NCI-H69 (cell line): ENCODE results near the gene OR2A12.
"Not testable (repeated sequence)": the region's sequence is repeated elsewhere in the genome, so short reads cannot be mapped to it uniquely, and the experiment has no call there.

ENCODE experiments used
- DNase-seq: peaks from one replicate; lab custom pipeline; 2025; lab: John Stamatoyannopoulos, UW

The OR2A12 gene, protein sequence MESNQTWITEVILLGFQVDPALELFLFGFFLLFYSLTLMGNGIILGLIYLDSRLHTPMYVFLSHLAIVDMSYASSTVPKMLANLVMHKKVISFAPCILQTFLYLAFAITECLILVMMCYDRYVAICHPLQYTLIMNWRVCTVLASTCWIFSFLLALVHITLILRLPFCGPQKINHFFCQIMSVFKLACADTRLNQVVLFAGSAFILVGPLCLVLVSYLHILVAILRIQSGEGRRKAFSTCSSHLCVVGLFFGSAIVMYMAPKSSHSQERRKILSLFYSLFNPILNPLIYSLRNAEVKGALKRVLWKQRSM

DNA sequence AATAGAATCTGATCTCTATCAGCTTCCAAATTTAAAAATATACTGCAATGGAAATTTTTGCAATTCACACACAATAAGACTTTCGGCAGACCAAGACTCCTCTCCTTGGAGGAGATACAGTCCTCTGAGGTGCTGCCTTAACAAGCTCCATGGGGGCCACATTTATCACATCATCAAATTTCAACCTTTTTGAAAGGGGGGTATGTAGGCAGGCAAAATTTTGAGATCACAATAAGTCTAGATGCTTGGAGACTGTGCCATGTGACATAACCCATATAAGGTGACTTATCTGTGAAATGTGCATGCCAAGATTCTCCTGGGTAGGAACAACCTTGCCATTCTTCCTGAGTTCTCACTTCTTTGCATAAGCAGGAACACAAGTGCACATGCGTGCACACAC is at the start of gene OR2A12:
OR2A12 (plus strand) TSS at position 301 of the 400 bp plus-strand sequence. CDS start 8,830 bp downstream, outside the sequence.
- no peak for DNase-seq

DNA sequence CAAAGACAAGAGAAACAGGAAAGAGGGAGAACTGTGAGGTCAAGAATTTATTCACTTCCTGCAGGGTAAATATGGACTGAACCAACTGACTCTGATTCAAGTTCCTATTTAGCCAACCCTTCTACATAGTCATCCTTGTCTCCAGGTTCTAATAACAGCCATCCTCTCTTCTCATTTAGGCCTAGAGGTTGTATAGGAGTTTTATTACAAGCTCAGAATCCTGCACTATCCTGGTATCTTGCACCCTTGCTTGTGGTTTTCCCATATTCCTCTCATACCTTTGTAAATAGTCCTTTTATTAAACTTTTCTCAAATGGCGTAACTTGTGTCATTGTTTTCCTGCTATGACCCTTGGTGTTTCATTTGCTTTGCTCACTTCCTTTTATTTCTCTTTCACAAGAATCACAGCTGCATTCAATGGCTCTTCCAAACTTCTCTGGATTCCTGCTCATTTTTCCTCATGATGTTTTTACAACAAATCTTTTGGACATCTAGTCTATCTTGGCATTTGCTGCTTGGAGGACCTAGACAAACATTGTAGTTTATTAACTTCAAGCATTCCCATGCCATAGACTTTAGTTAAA is 49.7 kb upstream of the OR2A12 start:
- DNase-seq: no peak

- no peak for DNase-seq
These were observed 48.6 kb upstream of the OR2A12 start for GRCh38 chr7:144037414-144038035.

DNA sequence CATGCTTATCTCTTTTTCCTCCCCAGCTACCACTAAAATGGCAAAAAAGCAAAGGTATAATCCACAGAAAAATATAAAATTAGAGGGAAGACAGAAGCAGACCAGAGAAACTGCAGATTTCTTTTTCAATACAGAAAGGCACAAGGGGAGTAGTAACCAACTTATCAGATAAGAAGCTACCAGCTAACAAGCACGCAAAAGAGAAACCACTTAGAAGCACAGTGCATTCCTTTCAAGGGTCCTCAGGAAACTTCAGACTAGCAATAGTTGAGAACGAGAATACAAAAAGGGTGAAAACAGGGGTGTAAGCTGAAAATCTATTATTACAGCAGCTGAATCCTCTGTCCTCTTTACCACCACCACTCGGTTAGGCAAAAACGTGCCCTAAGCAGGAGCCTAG is 47.2 kb upstream of the OR2A12 start:
- no peak for DNase-seq

- peak; percentile 34 for DNase-seq
These were observed 37.4 kb upstream of the OR2A12 start, which contains the start of gene OR2A5 for GRCh38 chr7:144048648-144049047. Gene OR2A5, plus strand, starts transcription at chr7:144048948. Its CDS starts 1,454 bp downstream, at chr7:144050402.

DNA sequence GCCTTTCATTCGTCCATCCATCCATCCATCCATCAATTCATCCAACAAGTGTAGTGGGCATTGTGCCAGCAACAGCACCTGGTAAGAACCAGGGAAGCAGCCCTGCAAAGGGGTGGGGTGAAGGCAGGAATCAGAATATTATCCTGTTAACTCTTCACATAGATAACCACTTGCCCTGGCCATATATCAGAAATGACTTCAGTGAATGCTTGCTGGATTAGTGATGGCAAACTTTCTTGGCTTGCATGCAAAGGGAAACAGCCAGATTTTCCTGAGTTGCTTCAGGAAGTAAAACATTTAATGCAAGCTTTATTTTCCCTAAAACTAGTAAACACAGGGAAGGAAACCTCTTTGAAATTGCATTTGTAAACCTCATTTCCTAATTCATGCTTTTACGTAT is 36.6 kb upstream of the OR2A12 start:
- no peak for DNase-seq

DNA sequence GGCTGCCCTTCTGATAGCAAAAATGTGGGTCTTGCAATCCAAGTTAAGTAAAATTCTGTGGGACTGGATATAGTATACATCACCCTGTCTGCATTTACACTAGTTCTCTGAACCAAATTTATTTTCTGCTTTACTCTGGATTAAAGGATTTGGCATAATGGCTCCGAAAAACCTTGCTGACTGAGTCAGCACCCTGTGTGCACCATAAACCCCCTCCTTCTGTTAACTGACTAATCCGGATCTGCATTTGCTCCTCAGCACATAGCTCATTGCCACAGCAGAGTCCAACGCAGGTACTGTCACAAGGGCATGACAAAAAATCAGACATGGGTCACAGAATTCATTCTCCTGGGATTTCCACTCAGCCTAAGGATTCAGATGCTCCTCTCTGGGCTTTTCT is 36.0 kb upstream of the OR2A12 start:
- DNase-seq: no peak

GRCh38 chr7:144050884-144051283 is 35.2 kb upstream of the OR2A12 start:
- DNase-seq: not testable (repeated sequence)

GRCh38 chr7:144057954-144058353 is 28.1 kb upstream of the OR2A12 start:
- DNase-seq: no peak

- peak; percentile 39 for DNase-seq
These were observed 22.4 kb upstream of the OR2A12 start for GRCh38 chr7:144063710-144064109.

- no peak for DNase-seq
These were observed 16.6 kb upstream of the OR2A12 start, which contains the start of gene OR2A25 for GRCh38 chr7:144069511-144069910. Gene OR2A25, plus strand, starts transcription at chr7:144069811. Its CDS starts 4,409 bp downstream, at chr7:144074220.

GRCh38 chr7:144069953-144070352 is 16.1 kb upstream of the OR2A12 start:
- no peak for DNase-seq

- no peak for DNase-seq
These were observed 11.7 kb upstream of the OR2A12 start for GRCh38 chr7:144074374-144074773.

DNA sequence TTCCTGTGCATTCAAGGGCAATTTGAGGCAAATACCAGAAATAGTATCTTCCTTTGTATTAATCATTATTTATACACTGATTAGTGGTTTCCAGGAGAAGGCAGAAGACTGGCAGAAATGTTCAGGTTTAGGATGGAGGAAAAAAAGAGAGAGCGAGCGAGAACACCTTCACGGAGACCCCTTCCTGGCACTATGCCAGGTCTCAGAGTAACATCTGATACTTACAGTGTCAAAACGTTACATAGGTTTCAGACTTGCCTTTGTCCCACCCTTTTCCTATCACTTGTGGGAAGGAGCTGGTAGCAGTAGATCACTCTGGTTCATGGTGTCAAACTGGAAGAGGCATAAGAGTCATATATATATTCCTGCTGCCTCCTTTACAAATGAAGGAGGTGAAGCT is 652 bp downstream of the OR2A12 start:
- peak; percentile 5 for DNase-seq

DNA sequence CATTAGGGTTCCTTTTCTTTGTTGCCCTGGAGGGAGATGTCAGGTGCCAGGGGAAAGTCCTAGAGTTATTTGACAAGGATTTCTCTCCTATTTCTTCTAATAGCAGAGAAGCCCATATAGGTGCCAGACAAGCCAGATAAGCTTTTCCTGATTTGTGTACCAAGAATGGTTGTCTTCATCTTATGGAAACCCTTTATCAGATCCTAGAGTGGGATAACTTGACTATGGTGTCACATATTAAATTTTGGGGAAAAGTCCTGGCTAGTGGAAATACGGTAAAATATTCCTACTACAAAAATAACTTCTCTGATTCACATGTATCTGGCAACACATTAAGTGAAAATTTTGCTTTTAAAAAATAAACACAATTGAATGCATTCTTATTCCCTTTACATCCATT is 1.2 kb downstream of the OR2A12 start:
- no peak for DNase-seq

DNA sequence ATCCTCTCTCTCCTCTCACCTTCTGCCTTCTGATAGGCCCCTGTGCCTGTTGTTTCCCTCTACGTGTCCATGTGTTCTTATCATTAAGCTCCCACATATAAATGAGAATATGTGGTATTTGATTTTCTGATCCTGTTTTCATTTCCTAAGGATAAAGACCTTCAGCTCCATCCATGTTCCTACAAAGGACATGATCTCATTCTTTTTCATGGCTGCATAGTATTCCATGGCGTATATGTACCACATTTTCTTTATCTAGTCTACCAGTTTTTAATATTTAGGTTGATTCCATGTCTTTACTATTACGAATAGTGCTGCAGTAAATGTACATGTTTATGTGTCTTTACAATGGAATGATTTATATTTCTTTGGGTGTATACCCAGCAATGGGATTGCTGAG is 4.6 kb downstream of the OR2A12 start:
- no peak for DNase-seq

- DNase-seq: no peak
These were observed 12.7 kb downstream of the OR2A12 start for GRCh38 chr7:144098776-144099175.

DNA sequence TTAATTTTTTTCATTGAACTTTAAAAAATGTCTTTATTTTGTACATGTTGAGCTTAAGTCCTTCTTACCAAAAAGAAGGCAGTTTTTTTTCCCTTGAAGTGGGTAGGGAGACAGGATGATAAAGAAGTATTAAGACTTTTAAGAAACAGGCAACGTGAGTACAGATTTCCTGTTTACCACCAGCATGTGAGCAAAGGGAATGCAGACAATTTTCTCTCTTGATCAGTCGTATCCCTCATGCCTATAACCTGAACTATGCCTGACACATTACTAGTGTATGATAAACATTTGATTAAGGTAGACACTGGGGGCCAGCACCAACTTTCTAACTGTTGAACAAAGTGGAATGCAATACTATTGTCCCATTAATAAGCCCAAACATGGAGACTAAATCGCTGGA is 14.5 kb downstream of the OR2A12 start:
- DNase-seq: no peak

GRCh38 chr7:144102041-144102440 is 16.0 kb downstream of the OR2A12 start:
- DNase-seq: no peak

DNA sequence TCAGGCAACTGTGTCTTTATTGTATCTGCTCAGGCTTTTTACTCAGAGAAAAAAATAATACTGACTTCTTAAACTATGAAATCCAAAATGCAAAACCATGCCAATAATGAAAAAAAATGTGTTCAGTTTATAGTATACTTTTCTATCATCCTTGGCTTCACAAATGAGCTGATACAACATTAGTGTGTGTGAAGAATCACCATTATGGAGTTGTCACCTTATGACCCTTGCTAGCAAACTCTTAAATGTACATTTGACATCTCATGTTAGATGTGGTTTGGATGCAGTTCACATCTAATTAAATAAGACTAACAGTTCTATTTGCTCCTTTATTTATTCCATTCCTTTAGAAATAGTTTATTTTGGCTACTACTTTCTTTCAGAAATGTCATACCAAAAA is 19.1 kb downstream of the OR2A12 start:
- DNase-seq: no peak

DNA sequence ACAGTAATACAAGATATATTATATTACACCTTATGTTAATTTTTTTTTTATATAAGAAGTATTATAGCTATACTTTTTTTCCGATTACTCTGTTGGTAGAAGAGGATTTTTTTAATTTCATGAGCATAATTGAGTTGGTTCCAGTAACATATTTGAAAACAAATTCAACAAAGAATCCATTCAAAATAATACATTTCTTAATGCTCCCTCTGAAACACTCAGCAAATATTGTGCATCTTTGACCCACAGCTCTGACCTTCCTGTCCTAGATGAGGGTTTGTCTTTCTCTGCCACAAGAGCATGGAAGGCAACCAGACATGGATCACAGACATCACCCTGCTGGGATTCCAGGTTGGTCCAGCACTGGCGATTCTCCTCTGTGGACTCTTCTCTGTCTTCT is 23.2 kb downstream of the OR2A12 start, which contains the start of gene OR2A2:
OR2A2 (plus strand) TSS at position 301 of the 400 bp plus-strand sequence; CDS start at position 301, 0 bp downstream.
- DNase-seq: no peak

DNA sequence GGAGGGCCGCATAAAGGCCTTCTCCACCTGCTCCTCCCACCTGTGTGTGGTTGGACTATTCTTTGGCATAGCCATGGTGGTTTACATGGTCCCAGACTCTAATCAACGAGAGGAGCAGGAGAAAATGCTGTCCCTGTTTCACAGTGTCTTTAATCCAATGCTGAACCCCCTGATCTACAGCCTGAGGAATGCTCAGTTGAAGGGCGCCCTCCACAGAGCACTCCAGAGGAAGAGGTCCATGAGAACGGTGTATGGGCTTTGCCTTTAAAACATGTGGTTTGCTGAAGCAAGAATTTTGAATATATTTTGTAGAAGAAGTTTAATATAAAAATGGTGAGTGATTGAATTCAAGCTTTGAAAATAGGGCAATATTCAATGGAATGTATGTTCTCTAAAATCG is 24.2 kb downstream of the OR2A12 start:
- no peak for DNase-seq

- DNase-seq: no peak
These were observed 27.6 kb downstream of the OR2A12 start for GRCh38 chr7:144113651-144114050.
